Measurements from ENCODE around the gene JAZF1. TPM values are rescaled to one million over a fixed set of nuclear protein-coding genes. Genes with fewer than 3 reads are reported as not detected.

JAZF1 gene
- total RNA-seq, 4 donors from 2014 or later = 12.7 to 19.2 (median 14.7) TPM

- H3K27me3 ChIP-seq = no peaks in the 10 kb centered on the region
- 77 to 81% methylated on average over 7 of the region's 7 CpGs for WGBS, 2 donors
- intact Hi-C loops (cut with DNase I) = no loop called here
- DNase-seq = no peak
- no peak overlapping the region for H3K27ac ChIP-seq
- no peaks in the 10 kb centered on the region for H3K4me1 ChIP-seq
- TF ChIP-seq CTCF (IDR thresholded peaks at IDR 0.05) (no peak), POLR2A (IDR thresholded peaks at IDR 0.05) (no peak)
- no peaks in the 10 kb centered on the region for H3K36me3 ChIP-seq
- no peaks in the 10 kb centered on the region for H3K9me3 ChIP-seq
- no peak overlapping the region for H3K4me3 ChIP-seq (replicated peaks in 1 of 3)
Observed at GRCh38 chr7:28192786-28193585, 12.4 kb upstream of the JAZF1 start.

DNA sequence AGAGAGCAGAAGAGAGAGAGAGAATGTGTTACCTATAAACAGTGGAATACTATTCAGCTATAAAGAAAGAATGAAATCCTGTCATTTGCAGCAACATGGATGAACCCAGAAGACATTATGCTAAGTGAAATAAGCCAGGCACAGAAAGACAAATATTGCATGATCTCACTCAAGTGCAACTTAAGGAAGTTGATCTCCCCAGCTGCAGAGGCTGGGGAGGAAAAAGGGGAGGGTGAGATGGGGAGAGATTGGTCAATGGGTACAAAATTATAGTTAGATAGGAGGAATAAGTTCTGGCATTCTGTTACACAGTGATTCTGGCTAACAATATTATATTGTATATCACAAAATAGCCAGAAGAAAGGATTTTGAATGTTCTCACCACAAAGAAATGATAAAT, 11.2 kb upstream of the JAZF1 start:
- Histone ChIP-seq H3K4me1 (peaks cover 3 to 10% of the 10 kb centered on the region in 2 donors), H3K9me3 (no peaks in the 10 kb centered on the region), H3K36me3 (no peaks in the 10 kb centered on the region), H3K27ac (no peak overlapping the region), H3K27me3 (no peaks in the 10 kb centered on the region), H3K4me3 (replicated peaks in 1 of 3) (no peak overlapping the region)
- intact Hi-C loops (cut with DNase I) = no loop called here
- DNase-seq = no peak
- TF ChIP-seq CTCF (IDR thresholded peaks at IDR 0.05) (no peak), POLR2A (IDR thresholded peaks at IDR 0.05) (no peak)

DNA sequence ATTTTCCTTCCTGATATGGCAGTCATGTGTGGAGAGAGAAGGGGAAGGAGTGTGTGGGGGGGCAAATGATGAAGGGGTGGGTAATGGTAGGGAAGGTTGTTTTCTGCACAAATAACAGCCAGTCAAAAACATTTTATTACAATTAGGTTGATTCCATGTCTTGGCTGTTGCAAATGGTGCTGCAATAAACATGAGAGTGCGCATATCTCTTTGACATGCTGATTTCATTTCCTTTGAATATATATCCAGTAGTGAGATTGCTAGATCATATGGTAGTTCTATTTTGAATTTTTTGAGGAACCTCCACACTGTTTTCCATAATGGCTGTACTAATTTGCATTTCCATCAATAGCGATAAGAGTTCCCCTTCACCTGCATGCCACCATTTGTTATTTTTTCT, 10.6 kb upstream of the JAZF1 start:
- Histone ChIP-seq H3K27me3 (no peaks in the 10 kb centered on the region), H3K4me1 (peaks cover 8 to 14% of the 10 kb centered on the region in 2 donors), H3K36me3 (no peaks in the 10 kb centered on the region), H3K9me3 (no peaks in the 10 kb centered on the region), H3K4me3 (replicated peaks in 1 of 3) (no peak overlapping the region), H3K27ac (no peak overlapping the region)
- DNase-seq = no peak
- TF ChIP-seq POLR2A (IDR thresholded peaks at IDR 0.05) (no peak), CTCF (IDR thresholded peaks at IDR 0.05) (no peak)
- intact Hi-C loops (cut with DNase I) = no loop called here
- 97 to 99% methylated on average over 2 of the region's 2 CpGs for WGBS, 2 donors

DNA sequence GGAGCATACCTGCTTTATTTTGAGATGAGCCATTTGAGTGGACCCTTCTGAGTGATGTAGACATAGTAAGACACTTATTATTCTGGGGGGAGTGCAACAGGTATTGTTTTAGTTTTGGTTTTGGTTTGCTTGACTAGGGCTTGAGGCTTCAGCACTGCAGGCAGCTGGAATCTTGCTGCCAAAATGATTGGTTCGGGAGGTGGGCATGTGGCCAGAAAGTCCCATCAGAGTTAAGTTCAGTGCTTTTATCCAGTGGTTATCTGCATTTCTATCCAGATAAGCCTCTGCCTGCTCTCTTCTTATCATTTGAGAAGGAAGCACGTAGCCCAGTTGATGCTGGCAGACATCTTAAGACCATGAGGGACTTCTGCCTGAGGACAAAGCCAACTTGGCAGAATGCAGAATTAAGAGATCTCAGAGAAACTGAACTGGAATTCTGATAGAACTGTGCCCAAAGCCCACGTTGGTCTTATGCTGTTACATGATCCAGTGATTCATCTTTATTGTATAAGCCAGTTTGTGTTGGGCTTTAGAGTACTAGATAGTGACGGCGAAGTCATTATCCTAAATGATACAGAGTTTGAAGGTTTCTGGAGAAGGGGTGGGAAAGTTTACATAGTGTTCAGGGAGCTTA, 9.6 kb upstream of the JAZF1 start:
- 60 to 70% methylated on average over 5 of the region's 5 CpGs for WGBS, 2 donors
- H3K4me1 ChIP-seq = peaks cover 8 to 14% of the 10 kb centered on the region in 2 donors
- H3K4me3 ChIP-seq (replicated peaks in 1 of 3) = no peak overlapping the region
- no peaks in the 10 kb centered on the region for H3K9me3 ChIP-seq
- no peak overlapping the region for H3K27ac ChIP-seq
- H3K36me3 ChIP-seq = no peaks in the 10 kb centered on the region
- intact Hi-C loops (cut with DNase I) = no loop called here
- no peaks in the 10 kb centered on the region for H3K27me3 ChIP-seq
- no peak for TF ChIP-seq CTCF (IDR thresholded peaks at IDR 0.05)
- TF ChIP-seq POLR2A (IDR thresholded peaks at IDR 0.05) = no peak
- DNase-seq = peak; percentile 21 to 41

- TF ChIP-seq CTCF (IDR thresholded peaks at IDR 0.05) (no peak), POLR2A (IDR thresholded peaks at IDR 0.05) (peak in 1 of 2 donors; percentile 51)
- Histone ChIP-seq H3K4me3 (replicated peaks in 1 of 3) (no peak overlapping the region), H3K4me1 (peaks cover 8 to 17% of the 10 kb centered on the region in 2 donors), H3K9me3 (no peaks in the 10 kb centered on the region), H3K27me3 (no peaks in the 10 kb centered on the region), H3K27ac (peak overlapping the region in 2 of 3 donors; percentile 68), H3K36me3 (no peaks in the 10 kb centered on the region)
- DNase-seq = peak; percentile 27 to 50
- intact Hi-C loops (cut with DNase I) = no loop called here
- WGBS, 2 donors = 32 to 52% methylated on average over 7 of the region's 7 CpGs
Observed at GRCh38 chr7:28187012-28187411, 6.4 kb upstream of the JAZF1 start.
